Mesenchymal stem cell (in vitro differentiated cells and primary cell): Measurements from ENCODE around the gene CEP128.

Experiments used
- DNase-seq: peaks from one replicate; pipeline ENCODE4 v3.0.0-alpha.2; 2013
- H2AFZ ChIP-seq: one replicate; pipeline ENCODE4 v1.6.1; 2013; ENCODE audit warnings: low read depth, mild to moderate bottlenecking, control low read depth, inconsistent platforms, low read length, moderate library complexity
- H2AK5ac ChIP-seq: 2 replicates; pipeline ENCODE4 v1.6.1; 2013; ENCODE audit warnings: low read length, moderate library complexity, mild to moderate bottlenecking, inconsistent platforms; ENCODE audit not compliant: severe bottlenecking
- H2BK120ac ChIP-seq: one replicate; pipeline ENCODE4 v1.6.1; 2013; ENCODE audit warnings: low read depth, mild to moderate bottlenecking, inconsistent platforms, low read length, moderate library complexity
- H2BK12ac ChIP-seq, 2 experiments: one replicate each; pipeline ENCODE4 v1.6.1; 2013; ENCODE audit warnings: inconsistent platforms in 2 of 2, low read length in 2 of 2, mild to moderate bottlenecking in 2 of 2, moderate library complexity in 2 of 2, control low read depth in 1 of 2
- H2BK15ac ChIP-seq: one replicate; pipeline ENCODE4 v1.6.1; 2013; ENCODE audit warnings: mild to moderate bottlenecking, low read depth, inconsistent platforms; ENCODE audit not compliant: poor library complexity, severe bottlenecking
- H2BK5ac ChIP-seq: 2 replicates; pipeline ENCODE4 v1.6.1; 2013; ENCODE audit warnings: low read depth, mild to moderate bottlenecking, low read length, control low read depth, inconsistent platforms; ENCODE audit not compliant: poor library complexity, severe bottlenecking
- H3K14ac ChIP-seq, 2 experiments: one replicate each; pipeline ENCODE4 v1.6.1; 2013; ENCODE audit warnings: inconsistent platforms in 2 of 2, low read length in 2 of 2, control low read depth in 1 of 2, mild to moderate bottlenecking in 1 of 2, moderate library complexity in 1 of 2
- H3K18ac ChIP-seq, 2 experiments: one replicate each; pipeline ENCODE4 v1.6.1; 2013; ENCODE audit warnings: inconsistent platforms in 2 of 2, low read length in 2 of 2, control low read depth in 1 of 2, low read depth in 1 of 2, mild to moderate bottlenecking in 1 of 2
- H3K23ac ChIP-seq, 2 experiments: one replicate each; pipeline ENCODE4 v1.6.1; 2013; ENCODE audit warnings: inconsistent platforms in 2 of 2, low read length in 2 of 2, mild to moderate bottlenecking in 2 of 2, moderate library complexity in 2 of 2, control low read depth in 1 of 2
- H3K27ac ChIP-seq: 2 replicates; pipeline ENCODE4 v1.5.1; 2013; ENCODE audit warnings: mild to moderate bottlenecking, moderate library complexity, low read length, control low read depth, inconsistent platforms; ENCODE audit not compliant: poor library complexity, severe bottlenecking
- H3K27me3 ChIP-seq, 2 experiments: 2 replicates each; pipeline versions ENCODE4 v1.6.1 to v1.7.0; 2013; ENCODE audit warnings: low read length in 2 of 2, mild to moderate bottlenecking in 2 of 2, moderate library complexity in 2 of 2, control low read depth in 1 of 2, inconsistent platforms in 1 of 2; ENCODE audit not compliant: control insufficient read depth in 1 of 2, insufficient read depth in 1 of 2
- H3K36me3 ChIP-seq, 2 experiments: 2 replicates each; pipeline versions ENCODE4 v1.6.1 to v1.7.0; 2013; ENCODE audit warnings: low read length in 2 of 2, control low read depth in 1 of 2, inconsistent platforms in 1 of 2, low read depth in 1 of 2, mild to moderate bottlenecking in 1 of 2; ENCODE audit not compliant: insufficient read depth in 2 of 2, control insufficient read depth in 1 of 2
- H3K4ac ChIP-seq, 2 experiments: one replicate each; pipeline ENCODE4 v1.6.1; 2013; ENCODE audit warnings: inconsistent platforms in 2 of 2, low read length in 2 of 2, mild to moderate bottlenecking in 2 of 2, moderate library complexity in 2 of 2, control low read depth in 1 of 2, low read depth in 1 of 2
- H3K4me1 ChIP-seq: 2 replicates; pipeline ENCODE4 v1.6.1; 2013; ENCODE audit warnings: low read depth, low read length, control low read depth; ENCODE audit not compliant: control insufficient read depth, insufficient read depth
- H3K4me2 ChIP-seq: 2 replicates; pipeline ENCODE4 v1.6.1; 2013; ENCODE audit warnings: low read length, mild to moderate bottlenecking, inconsistent platforms; ENCODE audit not compliant: poor library complexity, severe bottlenecking
- H3K4me3 ChIP-seq, 2 experiments: 2 replicates each; pipeline versions ENCODE4 v1.5.1 to v1.7.0; 2013; ENCODE audit warnings: low read length in 2 of 2, mild to moderate bottlenecking in 2 of 2, control low read depth in 1 of 2, low read depth in 1 of 2; ENCODE audit not compliant: insufficient read depth in 1 of 2
- H3K79me1 ChIP-seq: replicated peaks from 2 replicates; pipeline ENCODE4 v1.6.1; 2013; ENCODE audit warnings: mild to moderate bottlenecking, control low read depth, low read length, inconsistent platforms; ENCODE audit not compliant: poor library complexity, severe bottlenecking
- H3K9ac ChIP-seq: 2 replicates; pipeline ENCODE4 v1.7.0; 2013; ENCODE audit warnings: mild to moderate bottlenecking, low read length, moderate library complexity
- H3K9me3 ChIP-seq: 2 replicates; pipeline ENCODE4 v1.7.0; 2013; ENCODE audit warnings: mild to moderate bottlenecking, low read length; ENCODE audit not compliant: control insufficient read depth
- H4K8ac ChIP-seq: one replicate; pipeline ENCODE4 v1.6.1; 2013; ENCODE audit warnings: inconsistent platforms, mild to moderate bottlenecking, low read length, moderate library complexity
- H4K91ac ChIP-seq: one replicate; pipeline ENCODE4 v1.6.1; 2013; ENCODE audit warnings: mild to moderate bottlenecking, low read length, inconsistent platforms
- WGBS: methylation state at CpG from one replicate; pipeline ENCODE4 v1.1.7; 2013; ENCODE audit warnings: mixed read lengths; 5-methylcytosine and 5-hydroxymethylcytosine counted together

Gene CEP128

DNA sequence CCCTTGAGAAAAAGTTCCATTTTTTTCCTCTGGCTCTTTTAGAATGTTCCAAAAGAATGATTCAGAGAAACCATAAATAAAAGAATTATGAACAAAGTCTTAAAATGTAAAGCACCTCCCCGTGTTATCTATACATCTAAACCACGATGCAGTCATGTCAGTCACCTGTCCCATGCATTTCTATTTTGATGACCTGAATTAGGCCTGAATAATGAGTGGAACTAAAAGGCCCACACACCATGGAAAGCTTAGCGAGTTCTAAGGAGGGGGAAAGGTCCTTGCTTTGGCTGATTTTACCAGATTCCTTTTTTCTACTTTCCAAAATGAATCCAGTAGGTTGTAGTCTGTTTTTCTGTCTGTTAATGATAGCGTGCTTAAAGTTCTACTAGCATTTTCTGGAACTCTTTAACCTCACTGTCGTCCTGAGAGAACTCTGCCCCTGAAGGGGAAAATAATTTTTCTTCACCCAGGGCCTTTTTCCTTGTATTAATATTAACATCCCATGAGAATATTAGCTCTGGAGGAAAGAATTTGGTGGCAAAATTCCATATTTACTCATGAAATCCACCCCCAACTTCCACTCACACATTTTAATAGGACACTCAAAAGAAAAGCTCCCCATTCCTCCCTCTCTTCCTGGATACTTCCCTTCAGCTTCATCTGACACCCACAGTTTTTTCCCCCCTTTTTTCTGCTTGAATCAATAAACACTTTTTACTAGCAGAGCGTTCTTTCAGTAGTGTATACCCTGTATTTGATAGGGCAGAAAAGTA lies 464.0 kb downstream of the CEP128 start:
- 100% methylated on average over 2 of the region's 6 CpGs for WGBS
- Histone ChIP-seq H2AK5ac (no peak overlapping the region), H2AFZ (no peak overlapping the region), H3K9me3 (no peaks in the 10 kb centered on the region), H4K91ac (no peak overlapping the region), H3K9ac (peak overlapping the region; percentile 15), H3K14ac (no peak overlapping the region), H2BK5ac (no peak overlapping the region), H3K27ac (no peak overlapping the region), H3K27me3 (no peaks in the 10 kb centered on the region), H3K79me1 (no peaks in the 10 kb centered on the region), H3K18ac (no peak overlapping the region), H2BK12ac (no peak overlapping the region), H4K8ac (no peak overlapping the region), H2BK120ac (no peak overlapping the region), H3K4me2 (no peak overlapping the region), H3K4me1 (no peaks in the 10 kb centered on the region), H3K4me3 (no peak overlapping the region), H2BK15ac (no peak overlapping the region), H3K23ac (no peak overlapping the region), H3K4ac (no peak overlapping the region), H3K36me3 (no peaks in the 10 kb centered on the region)
- DNase-seq: no peak

DNA sequence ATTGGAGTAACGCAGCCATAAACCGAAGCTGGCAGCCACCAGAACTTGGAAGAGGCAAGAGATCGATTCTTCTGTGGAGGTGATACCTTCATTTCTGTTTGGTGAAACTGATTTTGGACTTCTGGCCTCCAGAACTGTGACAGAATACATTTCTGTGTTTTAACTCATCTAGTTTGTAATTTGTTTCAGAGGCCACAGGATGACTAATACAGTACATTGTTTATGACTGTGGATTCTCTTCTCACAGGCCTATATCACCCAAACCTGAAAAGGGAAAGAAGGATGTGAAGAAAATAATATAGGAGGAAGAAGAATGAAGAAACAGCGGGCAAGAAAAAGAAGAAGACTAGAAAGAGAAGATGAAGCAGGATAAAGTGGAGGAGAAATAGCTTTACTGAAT lies 466.5 kb downstream of the CEP128 start:
- Histone ChIP-seq H3K36me3 (no peaks in the 10 kb centered on the region), H3K9me3 (no peaks in the 10 kb centered on the region), H3K9ac (no peak overlapping the region), H3K27ac (no peak overlapping the region), H3K79me1 (no peaks in the 10 kb centered on the region), H3K4ac (no peak overlapping the region), H3K23ac (no peak overlapping the region), H3K4me1 (no peaks in the 10 kb centered on the region), H4K8ac (no peak overlapping the region), H3K4me2 (no peak overlapping the region), H3K18ac (peak overlapping the region in 1 of 2 experiments; percentile 33), H2BK15ac (no peak overlapping the region), H3K27me3 (no peaks in the 10 kb centered on the region), H2BK12ac (no peak overlapping the region), H2AFZ (no peak overlapping the region), H2BK120ac (peak overlapping the region; percentile 73), H2BK5ac (no peak overlapping the region), H2AK5ac (no peak overlapping the region), H3K14ac (no peak overlapping the region), H3K4me3 (no peak overlapping the region), H4K91ac (no peak overlapping the region)
- DNase-seq: peak; percentile 34
- WGBS: 94% methylated on average over 3 of the region's 4 CpGs

DNA sequence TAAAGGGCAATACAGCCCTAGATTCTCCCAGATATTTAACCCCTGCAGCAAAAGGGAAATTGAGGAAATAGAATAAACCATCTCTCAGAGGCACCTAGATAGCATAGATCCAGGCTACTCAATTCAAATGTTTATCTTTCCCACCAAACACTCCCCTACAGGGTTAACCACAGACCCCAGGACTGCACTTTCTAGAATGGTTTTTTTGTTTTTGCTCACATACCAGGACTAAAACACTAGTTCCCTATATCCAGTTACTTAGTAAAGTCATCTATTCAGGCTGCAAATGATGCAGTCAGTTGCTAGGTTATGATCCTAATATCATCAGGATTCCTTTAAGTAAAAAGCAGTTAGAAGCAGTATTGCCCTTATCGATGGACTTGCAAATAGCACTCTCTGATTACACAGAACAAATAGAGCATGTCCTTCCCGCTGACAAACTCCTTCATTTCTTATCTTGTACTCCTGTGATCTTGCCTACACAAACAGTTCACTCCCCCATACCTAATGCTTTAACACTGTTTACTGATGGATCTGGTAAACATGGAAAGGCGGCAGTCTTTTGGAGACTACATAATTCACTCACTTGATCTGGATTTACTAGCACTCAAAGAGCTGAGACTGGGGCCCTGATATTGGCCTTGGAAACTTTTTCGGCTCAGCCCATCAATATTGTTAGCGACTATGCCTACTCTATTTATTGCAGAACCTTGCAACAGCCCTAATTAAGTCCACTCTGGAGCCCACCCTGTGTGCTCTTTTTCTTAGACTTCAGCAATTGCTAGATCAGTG lies 473.0 kb downstream of the CEP128 start:
- WGBS: 39% methylated on average over 5 of the region's 5 CpGs

DNA sequence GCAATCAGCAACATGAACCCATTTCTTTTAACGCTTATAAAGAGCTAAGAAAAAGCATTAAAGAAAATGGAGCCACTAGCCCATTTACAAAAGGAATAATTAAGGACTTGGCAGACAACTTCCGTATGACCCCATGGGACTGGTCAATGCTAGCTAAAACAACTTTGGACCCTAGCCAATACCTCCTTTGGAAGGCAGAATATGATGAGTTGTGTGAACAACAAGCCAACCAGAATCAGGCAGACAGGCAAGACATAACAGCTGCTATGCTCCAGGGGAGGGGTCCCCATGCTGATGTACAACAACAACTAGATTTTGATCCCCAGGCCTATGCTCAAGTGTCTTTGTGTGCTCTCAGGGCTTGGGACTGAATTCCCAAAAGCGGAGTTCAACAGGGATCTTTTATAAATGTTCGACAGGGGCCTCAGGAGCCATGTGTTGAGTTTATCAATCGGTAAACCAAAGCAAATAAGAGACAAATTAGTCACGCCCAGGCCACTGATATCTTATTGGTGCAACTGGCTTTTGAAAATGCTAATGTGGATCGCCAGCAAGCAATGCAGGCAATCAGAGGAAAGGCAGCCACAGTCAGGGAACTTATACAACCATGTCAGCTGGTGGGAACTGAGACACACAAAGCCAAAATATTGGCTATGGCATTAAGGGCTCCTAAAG lies 475.9 kb downstream of the CEP128 start:
- 94% methylated on average over 7 of the region's 7 CpGs for WGBS
- no peak overlapping the region for H3K4ac ChIP-seq
- no peak overlapping the region for H2AK5ac ChIP-seq
- H3K9me3 ChIP-seq: no peaks in the 10 kb centered on the region
- no peak overlapping the region for H3K4me3 ChIP-seq
- no peak overlapping the region for H2AFZ ChIP-seq
- H3K79me1 ChIP-seq: no peaks in the 10 kb centered on the region
- H3K18ac ChIP-seq: no peak overlapping the region
- no peak overlapping the region for H2BK5ac ChIP-seq
- no peak for DNase-seq
- H3K9ac ChIP-seq: no peak overlapping the region
- no peak overlapping the region for H3K14ac ChIP-seq
- H2BK12ac ChIP-seq: no peak overlapping the region
- H4K8ac ChIP-seq: no peak overlapping the region
- H4K91ac ChIP-seq: no peak overlapping the region
- no peaks in the 10 kb centered on the region for H3K36me3 ChIP-seq
- no peak overlapping the region for H3K4me2 ChIP-seq
- H2BK15ac ChIP-seq: no peak overlapping the region
- no peaks in the 10 kb centered on the region for H3K4me1 ChIP-seq
- no peaks in the 10 kb centered on the region for H3K27me3 ChIP-seq
- no peak overlapping the region for H2BK120ac ChIP-seq
- no peak overlapping the region for H3K27ac ChIP-seq
- no peak overlapping the region for H3K23ac ChIP-seq

More for the DNA sequence above, 473.0 kb downstream of the CEP128 start:
- H2BK5ac ChIP-seq: no peak overlapping the region
- H2AFZ ChIP-seq: no peak overlapping the region
- H4K8ac ChIP-seq: no peak overlapping the region
- H2AK5ac ChIP-seq: no peak overlapping the region
- H3K14ac ChIP-seq: no peak overlapping the region
- H3K23ac ChIP-seq: no peak overlapping the region
- no peaks in the 10 kb centered on the region for H3K79me1 ChIP-seq
- DNase-seq: no peak
- H3K4me3 ChIP-seq: no peak overlapping the region
- H3K18ac ChIP-seq: no peak overlapping the region
- H2BK120ac ChIP-seq: no peak overlapping the region
- H3K9ac ChIP-seq: no peak overlapping the region
- H3K4ac ChIP-seq: no peak overlapping the region
- H4K91ac ChIP-seq: no peak overlapping the region
- H3K27me3 ChIP-seq: no peaks in the 10 kb centered on the region
- H3K36me3 ChIP-seq: no peaks in the 10 kb centered on the region
- H2BK15ac ChIP-seq: no peak overlapping the region
- no peak overlapping the region for H3K27ac ChIP-seq
- no peak overlapping the region for H2BK12ac ChIP-seq
- H3K9me3 ChIP-seq: no peaks in the 10 kb centered on the region
- H3K4me1 ChIP-seq: no peaks in the 10 kb centered on the region
- H3K4me2 ChIP-seq: no peak overlapping the region
